Activated T-cell treated with anti-CD3 and anti-CD28 coated beads for 24 hours (primary cell): Measurements from ENCODE around the gene ZIM2.
"Not testable (repeated sequence)": the region's sequence is repeated elsewhere in the genome, so short reads cannot be mapped to it uniquely, and the experiment has no call there.

ENCODE experiments used
- DNase-seq: peaks from one replicate; pipeline ENCODE4 v3.0.0-alpha.2; 2020; ENCODE audit warnings: low read depth

Gene ZIM2

DNA sequence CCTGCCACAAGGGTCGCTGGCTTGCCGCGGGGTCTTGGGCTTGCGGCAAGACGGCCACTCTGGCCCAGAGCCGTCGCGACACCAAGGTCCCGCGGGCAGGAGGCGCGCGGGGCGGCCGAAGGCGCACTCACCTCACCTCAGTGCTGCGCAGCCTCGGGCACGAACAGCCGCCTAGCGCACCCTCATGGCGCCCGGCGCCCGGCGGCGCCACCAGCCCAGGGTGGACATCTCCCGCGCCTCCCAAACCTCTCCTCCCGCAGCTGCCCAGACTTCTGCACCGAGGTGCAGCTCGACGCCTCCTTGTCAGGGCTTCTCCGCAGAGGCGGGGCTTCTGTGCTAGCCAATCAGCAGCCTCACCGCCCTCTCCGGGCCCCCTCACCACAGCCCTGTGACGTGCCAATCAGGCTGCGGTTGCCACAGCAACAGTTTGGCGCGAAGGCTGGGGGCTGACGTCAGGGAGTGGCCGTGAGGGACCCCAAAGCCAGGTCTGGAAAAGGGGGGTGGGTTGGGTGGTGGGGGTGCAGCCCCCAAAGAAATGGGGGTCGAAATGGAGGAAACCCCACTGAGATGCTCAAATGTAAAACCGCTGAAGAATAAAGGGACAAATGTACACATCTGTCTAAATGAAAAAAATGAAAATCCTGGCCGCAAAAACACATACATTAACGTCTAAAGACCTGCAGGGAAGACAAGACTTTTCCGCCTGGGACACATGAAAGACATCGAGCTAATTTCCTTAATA lies at the start of gene ZIM2, which contains the start of gene PEG3:
Gene ZIM2 (minus strand): TSS at position 276 of the 742 bp plus-strand sequence. CDS start 16,449 bp downstream, outside the sequence.
Gene PEG3 (minus strand): TSS at position 276 of the 742 bp plus-strand sequence. CDS start 16,071 bp downstream, outside the sequence.
- DNase-seq, result no peak

DNA sequence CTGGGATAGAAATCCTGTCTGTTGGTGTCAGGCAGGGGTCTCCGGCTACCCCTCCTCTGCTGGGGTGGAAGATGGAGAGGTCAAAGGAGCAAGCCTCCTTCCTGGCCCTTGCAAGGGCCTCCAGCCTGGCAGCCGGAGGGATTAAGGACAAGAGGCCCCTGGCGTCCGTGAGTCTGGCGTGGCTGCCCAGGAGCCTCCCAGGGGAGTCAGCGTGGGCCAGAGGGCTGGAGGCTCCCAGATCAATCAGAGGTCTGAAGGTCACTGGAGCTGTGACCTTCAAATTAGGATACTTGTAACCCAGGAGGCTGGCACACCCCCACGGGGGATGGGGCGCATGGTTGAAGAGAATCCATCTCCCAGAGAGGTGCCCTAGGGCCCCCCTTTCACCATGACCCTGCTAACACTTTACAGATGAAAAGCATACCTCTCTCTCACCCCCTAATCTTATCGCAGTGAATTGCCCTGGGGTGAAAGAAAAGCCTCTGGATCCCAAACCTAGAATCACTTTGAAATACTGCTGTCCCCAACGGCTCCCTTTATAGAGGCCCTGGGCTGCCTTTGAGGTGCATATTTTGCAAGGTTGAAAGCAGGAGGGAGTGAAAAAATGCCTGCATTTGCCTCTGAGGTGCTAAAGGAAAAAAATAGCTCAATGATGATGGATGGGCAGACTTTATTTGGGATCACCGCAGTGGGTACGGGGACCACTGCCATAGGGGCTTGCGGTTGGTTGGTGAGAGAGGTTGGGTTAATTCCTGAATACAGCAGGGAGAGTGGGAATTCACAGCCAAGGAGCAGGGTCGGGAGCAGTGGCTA lies 44.9 kb upstream of the ZIM2 start:
- no peak for DNase-seq

DNA sequence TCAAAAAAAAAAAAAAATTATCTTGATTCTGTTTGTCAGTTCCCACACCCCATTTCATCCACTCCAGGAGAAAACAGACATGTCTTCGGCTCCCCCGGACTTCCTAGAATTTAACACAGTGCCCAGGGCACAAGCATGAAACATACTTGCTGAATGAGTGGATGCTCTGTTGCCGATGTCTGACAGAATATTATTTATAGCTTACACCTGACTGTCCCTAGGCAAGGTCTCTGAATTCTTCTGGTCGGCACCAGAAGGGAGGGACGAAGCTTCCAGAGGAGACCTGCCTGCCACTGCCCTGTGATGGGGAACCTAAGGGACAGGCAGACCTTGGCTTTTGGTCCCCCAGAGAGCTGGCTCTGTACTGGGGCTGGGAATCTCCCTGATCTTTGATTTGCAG lies 43.9 kb upstream of the ZIM2 start:
- DNase-seq, result no peak

DNA sequence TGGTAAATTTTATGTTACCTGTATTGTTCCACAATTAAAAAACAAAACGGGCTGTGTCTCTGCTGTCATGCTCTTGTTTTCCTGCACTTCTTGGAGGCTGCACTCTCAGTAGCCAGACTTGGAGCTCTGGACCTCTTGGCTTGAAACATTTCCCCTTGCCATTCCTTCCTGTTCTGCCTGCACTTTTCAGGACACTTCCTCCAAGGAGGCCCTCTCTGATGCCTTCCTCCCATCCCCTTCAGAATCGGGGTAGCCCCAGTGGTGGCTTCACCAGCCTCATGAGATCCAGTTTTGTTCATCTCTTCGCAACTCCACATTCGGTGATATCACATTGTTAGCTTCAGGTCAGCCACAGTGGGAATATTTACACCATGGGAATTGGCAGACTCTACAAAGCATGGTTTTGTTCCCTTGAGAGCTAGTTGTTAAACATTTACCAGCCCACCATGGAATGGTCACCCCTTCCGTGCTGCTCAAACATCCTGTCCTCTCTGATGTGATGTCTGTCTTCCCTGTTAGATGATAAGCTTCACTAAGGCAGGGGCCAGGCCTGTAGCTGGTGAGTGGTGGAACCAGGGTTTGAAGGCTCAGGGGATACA lies 40.2 kb upstream of the ZIM2 start:
- no peak for DNase-seq

DNA sequence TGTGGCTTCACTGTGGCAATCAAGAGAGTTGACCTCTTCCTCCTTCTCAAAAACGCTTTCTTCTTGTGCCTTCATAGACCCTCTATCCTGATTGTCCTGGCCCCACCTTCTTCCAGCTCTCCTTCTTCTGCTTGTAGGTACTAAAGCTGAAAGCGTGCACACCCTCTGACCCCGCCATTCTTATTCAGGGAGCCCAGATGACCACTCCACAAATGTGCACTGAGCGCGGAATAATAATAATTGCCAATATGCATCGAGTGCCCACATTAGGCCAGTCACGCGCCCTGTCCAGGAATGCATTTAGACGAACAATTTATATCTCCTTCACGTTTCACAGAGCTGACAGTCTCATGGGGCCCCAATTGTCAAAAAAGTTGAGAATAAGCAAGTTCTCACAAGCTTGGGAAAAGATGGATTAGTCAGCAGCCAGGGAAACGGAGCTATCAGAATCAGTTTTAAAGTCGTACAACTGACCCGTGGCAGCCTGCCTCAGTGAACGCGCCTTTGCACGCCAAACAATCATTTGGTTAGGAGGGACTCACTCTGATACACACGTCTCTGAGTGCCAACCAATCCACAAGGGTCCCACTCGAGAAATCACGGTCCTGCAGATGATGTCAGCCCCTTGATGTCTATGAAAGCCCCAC lies 36.7 kb upstream of the ZIM2 start:
- DNase-seq, result no peak

DNA sequence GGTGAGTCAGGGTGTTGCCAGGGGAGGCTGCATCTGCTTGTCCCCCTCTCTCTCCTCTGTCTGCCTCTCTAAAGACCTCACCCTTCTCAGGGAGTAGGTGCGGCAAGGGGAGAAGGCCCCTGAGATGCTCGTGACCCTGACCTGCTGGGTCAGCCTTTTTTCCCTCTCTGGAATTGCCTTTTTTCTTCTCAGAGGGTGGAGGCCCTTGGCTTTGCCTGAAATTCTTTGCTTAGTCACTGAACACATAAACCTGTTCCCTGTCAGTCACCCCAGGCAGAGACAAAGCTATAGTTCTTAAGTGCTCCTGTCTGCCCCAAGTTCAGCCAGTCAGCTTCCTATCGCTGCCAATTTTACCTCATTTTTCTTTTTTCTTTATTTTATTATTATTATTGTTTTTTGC lies 35.2 kb upstream of the ZIM2 start:
- DNase-seq, result no peak

DNA sequence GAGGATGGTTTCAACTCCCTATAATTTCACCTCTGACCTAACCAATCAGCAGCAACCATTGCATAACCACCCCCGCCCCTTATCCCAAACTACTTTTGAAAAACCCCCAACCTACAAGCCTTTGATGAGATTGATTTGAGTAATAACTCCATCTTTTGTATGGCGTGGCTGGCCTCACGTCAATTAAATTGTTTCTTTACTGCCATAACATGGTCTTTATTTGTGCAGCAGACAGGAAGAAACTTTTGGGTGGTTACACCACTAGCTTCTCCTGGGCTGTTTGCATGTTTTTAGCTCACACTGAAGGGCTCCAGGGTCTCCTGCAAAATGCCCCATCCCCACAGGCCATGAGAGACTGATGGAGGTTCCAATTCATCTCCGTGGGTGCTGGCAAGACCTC lies 34.0 kb upstream of the ZIM2 start:
- no peak for DNase-seq

DNA sequence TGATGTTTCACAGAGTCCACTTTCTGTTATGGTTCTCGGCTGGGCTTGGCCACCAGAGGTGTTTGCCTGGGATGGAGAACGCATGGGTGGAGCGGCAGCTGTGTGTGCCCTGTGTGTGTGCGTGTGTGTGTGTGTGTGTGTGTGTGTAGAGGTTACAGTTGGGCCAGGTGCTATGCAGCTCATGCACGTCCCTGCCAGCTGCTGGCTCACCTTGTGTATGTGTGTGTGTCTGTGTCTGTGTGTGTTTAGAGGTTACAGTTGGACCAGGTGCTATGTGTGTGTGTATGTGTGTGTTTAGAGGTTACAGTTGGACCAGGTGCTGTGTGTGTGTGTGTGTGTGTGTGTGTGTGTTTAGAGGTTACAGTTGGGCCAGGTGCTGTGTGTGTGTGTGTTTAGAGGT lies 33.0 kb upstream of the ZIM2 start:
- no peak for DNase-seq

DNA sequence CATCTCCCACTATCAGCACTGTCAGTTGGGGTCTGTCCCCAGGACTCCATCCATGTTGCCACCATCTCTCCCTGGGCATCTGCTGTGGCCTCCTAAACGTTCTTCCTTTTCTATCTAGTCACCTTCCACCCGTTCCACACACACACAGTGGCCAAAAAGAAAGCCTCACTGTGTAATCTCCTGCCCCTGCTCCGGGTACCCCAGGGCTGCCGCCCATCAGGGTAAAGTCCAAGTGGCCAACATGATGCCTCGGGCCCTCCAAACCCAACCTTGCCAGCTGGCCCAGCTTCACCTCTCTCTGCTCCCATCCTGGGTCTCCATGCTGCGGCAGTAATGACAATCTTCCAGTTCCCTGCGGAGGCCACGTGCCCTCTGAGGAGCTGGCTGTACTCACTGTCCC lies 29.4 kb upstream of the ZIM2 start:
- no peak for DNase-seq

DNA sequence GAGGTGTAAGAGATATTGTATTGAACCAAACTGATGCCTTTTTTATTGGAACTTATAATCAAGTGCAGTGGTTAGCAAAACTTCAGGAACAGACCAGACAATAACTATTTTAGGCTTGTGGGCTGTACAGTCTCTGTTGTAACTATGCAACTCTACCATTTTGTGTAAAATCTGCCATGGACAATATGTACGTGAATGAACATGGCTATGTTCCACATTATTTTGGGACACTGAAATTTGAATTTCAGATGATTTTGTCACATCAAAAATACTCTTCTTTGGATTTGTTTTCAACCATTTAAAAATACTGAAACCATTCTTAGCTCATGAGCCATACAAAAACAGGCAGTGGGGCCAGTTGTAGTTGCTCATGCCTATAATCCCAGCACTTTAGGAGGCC lies 27.9 kb upstream of the ZIM2 start:
- no peak for DNase-seq

DNA sequence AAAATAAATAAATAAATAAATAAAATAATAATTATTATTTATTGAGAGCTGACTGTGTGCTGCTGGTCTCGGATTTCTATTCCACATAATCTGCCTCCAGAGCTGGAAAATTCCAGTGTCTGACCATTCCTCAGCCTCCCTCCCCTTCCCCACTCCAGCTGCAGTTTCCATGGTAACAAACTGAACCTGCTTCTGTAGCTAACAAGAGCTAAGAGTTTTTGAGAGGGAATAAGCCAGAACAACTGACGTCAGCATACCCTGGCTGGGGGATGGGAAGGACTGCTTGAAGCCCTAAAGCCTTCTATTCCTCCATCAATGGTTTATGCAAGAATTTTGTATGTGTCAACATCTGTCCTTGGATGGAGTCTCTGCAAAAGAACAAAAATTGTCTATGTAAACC lies 26.0 kb upstream of the ZIM2 start:
- DNase-seq, result no peak

DNA sequence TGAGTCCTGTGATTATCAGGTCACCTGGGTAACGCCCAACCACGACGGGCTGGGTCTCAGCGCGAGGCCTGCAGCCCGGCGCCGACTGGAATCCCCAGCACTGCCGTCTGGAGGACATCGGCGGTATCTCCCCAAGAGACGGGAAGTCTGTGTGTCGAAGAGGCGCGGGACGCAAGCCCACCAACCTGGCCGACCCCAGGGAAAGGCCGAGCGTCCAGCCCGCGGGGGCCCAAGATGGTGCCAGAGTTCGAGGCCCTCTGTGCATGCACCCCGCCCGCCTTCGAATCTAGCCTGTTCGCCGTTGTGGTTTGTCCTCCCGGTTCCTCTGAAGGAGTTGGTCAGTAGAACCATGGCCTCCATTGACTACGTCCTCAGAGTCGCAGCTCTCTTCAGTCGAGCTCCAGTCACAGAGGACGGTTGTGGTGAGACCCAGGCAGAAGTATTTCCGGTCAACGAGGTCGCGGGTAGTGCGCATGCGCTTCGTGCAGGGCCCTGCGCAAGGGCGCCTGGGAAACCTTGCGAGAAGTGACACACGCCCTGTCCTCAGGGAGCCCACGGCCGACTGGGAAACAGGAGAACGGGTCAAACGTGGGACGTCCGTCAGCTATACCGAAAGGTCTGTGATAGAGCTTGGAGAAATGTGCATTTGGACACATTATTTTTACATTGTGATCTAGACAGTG lies 24.1 kb upstream of the ZIM2 start:
- DNase-seq, result no peak

DNA sequence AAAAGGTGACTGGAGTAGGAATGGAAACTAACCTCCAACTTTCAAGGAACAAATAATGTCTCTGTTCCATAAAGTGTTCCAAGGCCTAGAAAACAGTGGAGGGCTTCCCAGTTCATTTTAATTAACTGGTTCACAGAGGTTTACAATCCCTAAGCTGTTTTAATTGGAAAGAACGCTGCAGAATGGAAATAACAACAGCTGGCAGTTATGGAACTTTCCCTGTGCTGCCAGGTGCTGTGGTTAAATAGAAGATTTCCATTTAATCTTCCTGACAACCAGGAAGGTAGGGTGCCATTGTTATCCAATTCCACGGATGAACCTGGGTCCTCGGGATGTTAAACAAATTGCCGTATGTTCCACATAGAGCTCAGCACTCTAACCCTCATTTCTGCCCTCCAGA lies 22.2 kb upstream of the ZIM2 start:
- no peak for DNase-seq

DNA sequence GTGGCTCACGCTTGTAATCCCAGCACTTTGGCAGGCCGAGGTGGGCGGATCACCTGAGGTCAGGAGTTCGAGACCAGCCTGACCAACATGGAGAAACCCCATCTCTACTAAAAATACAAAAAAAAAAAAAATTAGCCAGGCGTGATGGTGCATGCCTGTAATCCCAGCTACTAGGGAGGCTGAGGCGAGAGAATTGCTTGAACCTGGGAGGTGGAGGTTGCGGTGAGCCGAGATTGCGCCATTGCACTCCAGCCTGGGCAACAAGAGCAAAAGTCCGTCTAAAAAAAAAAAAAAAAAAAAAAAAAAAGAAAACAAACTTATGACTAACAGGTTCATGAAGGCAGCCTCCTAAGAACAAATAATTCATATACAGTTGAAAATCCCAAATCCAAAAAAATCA lies 19.9 kb upstream of the ZIM2 start:
- not testable (repeated sequence) for DNase-seq

DNA sequence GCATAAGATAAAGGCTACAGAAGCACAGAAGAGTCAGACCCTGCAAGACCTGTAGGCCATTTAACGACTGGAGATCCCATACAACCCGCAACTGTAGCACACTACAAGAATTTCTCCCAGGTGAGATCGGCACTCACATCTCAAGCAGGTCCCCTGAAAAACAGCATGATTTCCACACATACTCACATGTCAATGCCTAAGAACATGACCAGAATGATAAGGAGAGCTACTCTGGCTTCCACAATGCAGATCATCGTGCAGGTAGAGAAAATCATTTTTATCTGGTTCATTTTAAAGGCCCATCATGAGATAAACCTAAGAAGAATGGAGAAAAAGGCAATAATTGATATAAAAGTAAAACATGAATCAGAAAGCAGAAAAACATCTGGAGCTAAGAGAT lies 17.5 kb upstream of the ZIM2 start:
- no peak for DNase-seq

DNA sequence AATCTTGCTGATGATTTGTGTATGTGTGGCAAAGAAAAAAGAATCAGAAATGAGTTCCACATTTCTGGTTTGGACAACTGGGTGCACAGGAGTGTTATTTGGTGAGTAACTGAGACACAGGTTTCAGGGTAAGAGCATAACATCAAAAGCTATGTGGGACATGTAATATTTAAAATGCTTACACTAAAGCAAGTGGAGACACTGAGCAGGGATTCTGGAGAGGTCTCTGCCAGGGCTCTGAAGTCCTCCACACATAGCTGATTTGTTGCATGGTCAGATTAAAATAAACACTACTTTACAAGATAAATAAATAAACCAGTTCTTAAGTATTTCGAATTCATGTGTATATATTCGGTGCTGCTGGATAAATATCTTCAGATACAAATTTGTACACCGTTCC lies 16.3 kb upstream of the ZIM2 start:
- DNase-seq, result no peak

DNA sequence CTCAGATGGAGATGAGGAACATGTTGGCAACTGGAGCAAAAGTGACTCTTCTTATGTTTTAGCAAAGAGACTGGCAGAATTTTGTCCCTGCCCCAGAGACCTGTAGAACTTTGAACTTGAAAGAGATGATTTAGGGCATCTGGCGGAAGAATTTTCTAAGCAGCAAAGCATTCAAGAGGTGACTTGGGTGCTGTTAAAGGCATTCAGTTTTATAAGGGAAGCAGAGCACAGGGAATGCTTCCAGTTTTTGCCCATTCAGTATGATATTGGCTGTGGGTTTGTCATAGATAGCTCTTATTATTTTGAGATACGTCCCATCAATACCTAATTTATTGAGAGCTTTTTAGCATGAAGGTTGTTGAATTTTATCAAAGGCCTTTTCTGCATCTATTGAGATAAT lies 11.8 kb upstream of the ZIM2 start:
- not testable (repeated sequence) for DNase-seq

DNA sequence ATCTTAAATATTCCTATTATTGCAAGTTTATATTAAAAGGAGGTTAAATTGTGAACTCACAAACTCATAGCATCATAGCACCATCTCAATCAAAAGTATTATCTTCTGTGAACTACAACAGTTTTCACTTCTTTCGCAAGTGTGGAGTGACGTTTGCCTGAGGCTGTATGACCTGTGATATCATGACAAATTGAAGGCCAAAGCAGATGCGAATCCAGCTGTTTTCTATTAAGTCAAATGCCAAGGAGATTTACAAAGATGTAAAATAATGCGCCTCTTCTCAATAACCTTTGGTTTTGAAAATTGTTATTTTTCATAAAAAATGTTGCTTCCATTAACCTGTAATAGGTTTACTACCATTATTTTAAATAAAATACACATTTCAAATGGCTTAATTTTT lies 7.6 kb upstream of the ZIM2 start:
- no peak for DNase-seq

DNA sequence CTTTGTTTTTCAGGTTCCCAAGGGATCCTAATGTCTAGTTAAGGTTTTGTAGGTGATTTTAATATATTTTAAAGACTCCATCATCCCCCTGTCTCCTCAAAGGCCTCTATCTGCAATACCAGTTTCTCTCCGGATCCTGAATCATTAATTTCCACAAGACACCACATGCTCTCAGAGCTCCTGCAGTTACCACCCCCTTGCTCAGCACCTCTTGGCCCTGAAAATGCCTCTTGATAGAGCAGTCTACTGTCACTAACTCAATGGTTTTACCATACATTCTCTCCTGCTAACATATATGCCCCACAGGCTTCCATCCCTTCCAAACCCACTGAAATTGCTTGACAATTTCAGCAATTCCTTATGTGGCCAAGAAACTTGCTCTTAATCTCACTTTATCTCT lies 1.9 kb upstream of the ZIM2 start:
- DNase-seq, result no peak

DNA sequence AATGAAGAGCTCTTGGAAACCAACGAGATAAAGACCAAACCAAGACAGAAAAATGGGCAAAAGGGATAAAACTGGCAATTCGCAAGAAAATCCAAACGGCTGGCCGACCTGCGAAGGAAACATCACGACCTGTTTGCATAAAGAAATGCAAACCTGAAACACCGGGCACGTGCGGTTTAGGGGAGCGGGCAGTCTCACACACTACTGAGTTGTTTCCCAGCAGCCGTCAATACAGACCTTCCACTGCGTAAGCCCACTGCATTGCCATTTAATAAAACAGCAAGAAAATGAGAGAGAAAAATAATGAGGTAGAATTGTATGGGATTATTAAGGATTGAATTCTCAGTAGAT lies 642 bp upstream of the ZIM2 start:
- no peak for DNase-seq

DNA sequence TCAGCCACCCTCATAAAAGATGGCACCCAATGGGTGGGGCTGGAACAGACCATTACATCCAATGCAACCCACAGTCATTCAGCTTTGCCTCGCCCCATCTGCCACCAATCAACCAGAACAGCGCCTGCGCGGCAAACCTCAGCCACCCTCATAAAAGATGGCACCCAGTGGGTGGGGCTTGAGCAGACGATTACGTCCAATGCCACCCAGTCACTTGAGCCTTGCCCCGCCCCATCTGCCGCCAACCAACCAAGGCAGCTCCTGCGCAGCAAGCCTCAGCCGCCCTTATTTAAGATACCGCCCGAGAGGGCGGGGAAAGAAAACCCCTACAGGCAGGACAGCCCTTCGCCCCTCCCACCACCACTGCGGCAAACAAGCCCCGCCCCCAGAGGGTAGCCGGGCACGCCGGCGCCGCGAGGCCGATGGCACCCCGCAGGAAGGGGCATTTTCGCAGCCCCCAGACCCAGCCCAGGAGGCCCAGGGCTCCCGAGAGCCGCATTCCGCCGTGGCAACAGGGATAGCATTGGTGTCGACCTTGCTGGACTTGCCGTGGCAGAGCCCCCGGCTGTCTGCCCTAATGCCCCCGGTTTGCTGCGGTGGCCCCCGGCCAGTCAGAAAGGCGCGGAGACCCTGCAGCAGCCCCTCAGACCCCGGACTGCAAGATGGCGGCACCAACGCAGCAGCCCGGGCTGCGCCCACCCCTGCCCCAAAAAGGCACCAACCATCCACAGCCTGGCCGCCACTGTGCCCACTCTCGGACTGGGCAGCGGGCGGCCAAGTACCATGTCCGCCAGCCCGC lies 675 bp downstream of the ZIM2 start:
- DNase-seq, result no peak
